Loucy (cell line): ENCODE results near the gene CAMK2N2.

Source experiments
- H2AFZ ChIP-seq: fragments of 200-600 bp; sonication (generic); 2 replicates; pipeline ENCODE4 v1.6.0; 2016; ENCODE audit warnings: antibody characterized with exemption, mild to moderate bottlenecking, low read length, moderate library complexity
- H3F3A ChIP-seq: fragments of 200-600 bp; 2 replicates; pipeline ENCODE4 v1.6.0; 2016; ENCODE audit warnings: antibody characterized with exemption, low read depth, mild to moderate bottlenecking
- H3K27me3 ChIP-seq: fragments of 200-600 bp; sonication (generic); 2 replicates; pipeline ENCODE4 v1.6.1; 2014; ENCODE audit warnings: low read length, mild to moderate bottlenecking; ENCODE audit not compliant: insufficient read depth, poor library complexity, severe bottlenecking
- H3K36me3 ChIP-seq: fragments of 200-600 bp; sonication (generic); 2 replicates; pipeline ENCODE4 v1.6.1; 2016; ENCODE audit warnings: low read length; ENCODE audit not compliant: insufficient read depth
- H3K4me1 ChIP-seq: fragments of 200-600 bp; sonication (generic); 2 replicates; pipeline ENCODE4 v1.5.1; 2014; ENCODE audit warnings: low read length, mild to moderate bottlenecking; ENCODE audit not compliant: insufficient read depth, poor library complexity, severe bottlenecking
- H3K4me2 ChIP-seq: fragments of 200-600 bp; sonication (generic); 2 replicates; pipeline ENCODE4 v1.6.0; 2014; ENCODE audit warnings: antibody characterized with exemption, low read length, low read depth, mild to moderate bottlenecking; ENCODE audit not compliant: poor library complexity, severe bottlenecking
- H3K4me3 ChIP-seq: fragments of 200-600 bp; sonication (generic); 2 replicates; pipeline ENCODE4 v1.5.1; 2014; ENCODE audit warnings: low read length, mild to moderate bottlenecking, mixed read lengths; ENCODE audit not compliant: poor library complexity, severe bottlenecking
- H3K79me2 ChIP-seq: fragments of 200-600 bp; sonication (generic); 2 replicates; pipeline ENCODE4 v1.6.1; 2014; ENCODE audit warnings: low read length; ENCODE audit not compliant: insufficient read depth
- H3K9ac ChIP-seq: fragments of 200-600 bp; sonication (generic); 2 replicates; pipeline ENCODE4 v1.6.0; 2014; ENCODE audit warnings: mild to moderate bottlenecking, low read depth, low read length, moderate library complexity; ENCODE audit not compliant: poor library complexity, severe bottlenecking
- H3K9me2 ChIP-seq: fragments of 200-600 bp; sonication (generic); replicated peaks from 2 replicates; pipeline ENCODE4 v1.6.1; 2016; ENCODE audit warnings: low read depth, low read length, mixed read lengths
- H3K9me3 ChIP-seq: fragments of 200-600 bp; sonication (generic); 2 replicates; pipeline ENCODE4 v1.6.1; 2014; ENCODE audit warnings: mild to moderate bottlenecking, antibody characterized with exemption, low read length, low read depth; ENCODE audit not compliant: insufficient read depth
- H4K20me1 ChIP-seq: fragments of 200-600 bp; sonication (generic); 2 replicates; pipeline ENCODE4 v1.6.0; 2014; ENCODE audit warnings: antibody characterized with exemption, low read length, mild to moderate bottlenecking; ENCODE audit not compliant: insufficient read depth, poor library complexity, severe bottlenecking
- EZH2phosphoT487 ChIP-seq: fragments of 200-600 bp; IDR thresholded peaks from 2 replicates; pipeline ENCODE4 v1.6.1; 2018; ENCODE audit warnings: antibody characterized with exemption, mild to moderate bottlenecking, moderate library complexity, borderline replicate concordance
- TF ChIP-seq, protein P1 (sequence below): fragments of 200-600 bp; sonication (generic); conservative IDR thresholded peaks from 2 replicates; pipeline ENCODE4 v1.5.1; 2014; ENCODE audit warnings: mild to moderate bottlenecking, antibody characterized with exemption, low read length

Gene CAMK2N2

DNA sequence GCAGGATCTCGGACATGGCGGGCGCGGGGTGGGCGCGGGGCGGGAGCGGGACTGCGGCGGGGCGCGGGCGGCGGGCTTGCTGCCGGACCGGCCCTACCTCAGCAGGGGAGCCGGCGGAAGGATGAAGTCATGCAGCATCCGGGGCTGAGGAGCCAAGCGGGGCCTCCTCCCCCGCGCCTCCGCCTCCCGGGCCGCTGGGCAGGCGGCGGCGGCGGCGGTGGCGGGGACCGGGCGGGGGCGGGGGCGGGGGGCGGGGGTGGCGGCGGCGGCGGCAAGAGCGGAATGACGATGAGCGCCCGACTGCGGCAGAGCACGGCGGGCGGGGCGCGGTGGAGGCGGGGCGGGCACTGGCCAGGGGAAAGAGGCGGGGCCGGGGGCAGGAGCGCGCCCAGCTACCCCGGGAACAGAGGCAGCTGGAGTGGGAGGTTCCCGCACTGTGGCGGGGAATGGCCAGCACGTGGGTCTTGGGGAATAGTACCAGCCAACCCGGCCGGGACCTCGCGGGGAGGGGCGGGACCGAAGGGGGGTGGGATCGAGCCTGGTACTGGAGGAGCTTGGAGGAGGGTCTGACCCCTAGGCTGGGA lies at the start of gene CAMK2N2:
TSS of gene CAMK2N2 (minus strand) at position 284 of the 584 bp plus-strand sequence. CDS start at position 16, 268 bp downstream.
- H3F3A ChIP-seq: no peaks in the 10 kb centered on the region; the same call in 1 of the 2 replicates
- H3K9me3 ChIP-seq: no peaks in the 10 kb centered on the region
- peaks cover 8% of the 10 kb centered on the region for H3K4me1 ChIP-seq
- no peaks in the 10 kb centered on the region for H3K27me3 ChIP-seq
- peak within 1 kb of the TSS; percentile 95 for H3K4me2 ChIP-seq
- peak within 1 kb of the TSS; percentile 84 for H3K9ac ChIP-seq
- H3K79me2 ChIP-seq: no peaks in the 10 kb centered on the region
- TF ChIP-seq, protein P1, sequence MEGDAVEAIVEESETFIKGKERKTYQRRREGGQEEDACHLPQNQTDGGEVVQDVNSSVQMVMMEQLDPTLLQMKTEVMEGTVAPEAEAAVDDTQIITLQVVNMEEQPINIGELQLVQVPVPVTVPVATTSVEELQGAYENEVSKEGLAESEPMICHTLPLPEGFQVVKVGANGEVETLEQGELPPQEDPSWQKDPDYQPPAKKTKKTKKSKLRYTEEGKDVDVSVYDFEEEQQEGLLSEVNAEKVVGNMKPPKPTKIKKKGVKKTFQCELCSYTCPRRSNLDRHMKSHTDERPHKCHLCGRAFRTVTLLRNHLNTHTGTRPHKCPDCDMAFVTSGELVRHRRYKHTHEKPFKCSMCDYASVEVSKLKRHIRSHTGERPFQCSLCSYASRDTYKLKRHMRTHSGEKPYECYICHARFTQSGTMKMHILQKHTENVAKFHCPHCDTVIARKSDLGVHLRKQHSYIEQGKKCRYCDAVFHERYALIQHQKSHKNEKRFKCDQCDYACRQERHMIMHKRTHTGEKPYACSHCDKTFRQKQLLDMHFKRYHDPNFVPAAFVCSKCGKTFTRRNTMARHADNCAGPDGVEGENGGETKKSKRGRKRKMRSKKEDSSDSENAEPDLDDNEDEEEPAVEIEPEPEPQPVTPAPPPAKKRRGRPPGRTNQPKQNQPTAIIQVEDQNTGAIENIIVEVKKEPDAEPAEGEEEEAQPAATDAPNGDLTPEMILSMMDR: no peak
- TF ChIP-seq EZH2phosphoT487: no peak
- H3K36me3 ChIP-seq: no peaks in the 10 kb centered on the region
- H2AFZ ChIP-seq: peak within 1 kb of the TSS; percentile 100
- peak within 1 kb of the TSS; percentile 91 for H3K4me3 ChIP-seq
- H3K9me2 ChIP-seq: no peaks in the 10 kb centered on the region
- no peaks in the 10 kb centered on the region for H4K20me1 ChIP-seq

DNA sequence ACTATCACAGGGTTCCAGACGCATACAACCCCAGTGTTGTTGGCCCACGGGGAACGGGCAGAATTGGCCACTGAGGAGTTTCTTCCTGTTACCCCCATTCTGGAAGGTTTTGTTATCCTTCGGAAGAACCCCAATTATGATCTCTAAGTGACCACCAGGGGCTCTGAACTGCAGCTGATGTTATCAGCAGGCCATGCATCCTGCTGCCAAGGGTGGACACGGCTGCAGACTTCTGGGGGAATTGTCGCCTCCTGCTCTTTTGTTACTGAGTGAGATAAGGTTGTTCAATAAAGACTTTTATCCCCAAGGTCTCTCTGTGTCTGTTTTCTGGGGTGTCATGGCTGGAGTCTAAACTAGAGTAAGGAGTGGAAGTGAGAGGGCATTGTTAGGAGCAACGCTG lies 47.4 kb upstream of the CAMK2N2 start:
- H3K4me2 ChIP-seq: no peak overlapping the region
- no peak overlapping the region for H3K4me3 ChIP-seq
- no peaks in the 10 kb centered on the region for H4K20me1 ChIP-seq
- H3K9ac ChIP-seq: no peak overlapping the region
- H3K79me2 ChIP-seq: peaks cover 8% of the 10 kb centered on the region; the same call in 1 of the 2 replicates
- TF ChIP-seq, protein P1: 0 out of 2 replicates have a peak, but pooled peaks have one; percentile 8
- TF ChIP-seq EZH2phosphoT487: no peak
- no peaks in the 10 kb centered on the region for H3K27me3 ChIP-seq
- peaks cover 48% of the 10 kb centered on the region for H3K36me3 ChIP-seq
- H3K4me1 ChIP-seq: no peaks in the 10 kb centered on the region
- H3K9me3 ChIP-seq: no peaks in the 10 kb centered on the region
- H2AFZ ChIP-seq: no peak overlapping the region
- no peaks in the 10 kb centered on the region for H3K9me2 ChIP-seq
- H3F3A ChIP-seq: no peaks in the 10 kb centered on the region

DNA sequence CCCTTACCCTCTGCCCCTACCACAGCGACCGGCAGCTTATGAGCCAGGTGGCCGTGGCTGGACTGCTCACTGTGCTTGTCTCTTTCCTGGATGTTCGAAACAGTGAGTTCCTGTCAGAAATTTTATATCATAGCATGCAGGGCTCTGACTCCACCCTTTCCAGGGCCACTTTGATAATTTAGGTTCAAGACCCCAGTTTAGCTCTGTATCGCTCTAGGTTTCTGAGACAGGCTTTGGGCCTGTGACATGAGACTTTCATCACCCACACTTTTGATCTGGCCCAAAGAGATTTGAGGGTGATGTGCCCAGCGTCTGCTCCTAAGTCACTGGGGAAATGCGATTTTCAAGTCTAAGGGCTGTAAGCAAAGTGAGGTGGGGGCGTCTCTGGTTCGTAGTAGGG lies 46.6 kb upstream of the CAMK2N2 start:
- no peak overlapping the region for H2AFZ ChIP-seq
- no peak overlapping the region for H3K4me3 ChIP-seq
- no peak overlapping the region for H3K4me2 ChIP-seq
- no peak overlapping the region for H3K9ac ChIP-seq
- H4K20me1 ChIP-seq: no peaks in the 10 kb centered on the region
- peaks cover 56% of the 10 kb centered on the region for H3K36me3 ChIP-seq
- H3F3A ChIP-seq: no peaks in the 10 kb centered on the region
- no peaks in the 10 kb centered on the region for H3K9me2 ChIP-seq
- peaks cover 11% of the 10 kb centered on the region; the same call in 1 of the 2 replicates for H3K79me2 ChIP-seq
- H3K27me3 ChIP-seq: no peaks in the 10 kb centered on the region
- no peaks in the 10 kb centered on the region for H3K9me3 ChIP-seq
- TF ChIP-seq, protein P1: no peak
- TF ChIP-seq EZH2phosphoT487: no peak
- no peaks in the 10 kb centered on the region for H3K4me1 ChIP-seq
